NCI-H2107 treated with DMSO at 0.1 percent for 48 hours (cell line): ENCODE data around the gene EXOC4.

Source experiments
- DNase-seq: peaks from one replicate; lab custom pipeline; 2025; ENCODE audit not compliant: unreplicated experiment; lab: John Stamatoyannopoulos, UW

EXOC4 gene

GRCh38 chr7:133741703-133742102, 488.8 kb downstream of the EXOC4 start:
- no peak for DNase-seq

DNA sequence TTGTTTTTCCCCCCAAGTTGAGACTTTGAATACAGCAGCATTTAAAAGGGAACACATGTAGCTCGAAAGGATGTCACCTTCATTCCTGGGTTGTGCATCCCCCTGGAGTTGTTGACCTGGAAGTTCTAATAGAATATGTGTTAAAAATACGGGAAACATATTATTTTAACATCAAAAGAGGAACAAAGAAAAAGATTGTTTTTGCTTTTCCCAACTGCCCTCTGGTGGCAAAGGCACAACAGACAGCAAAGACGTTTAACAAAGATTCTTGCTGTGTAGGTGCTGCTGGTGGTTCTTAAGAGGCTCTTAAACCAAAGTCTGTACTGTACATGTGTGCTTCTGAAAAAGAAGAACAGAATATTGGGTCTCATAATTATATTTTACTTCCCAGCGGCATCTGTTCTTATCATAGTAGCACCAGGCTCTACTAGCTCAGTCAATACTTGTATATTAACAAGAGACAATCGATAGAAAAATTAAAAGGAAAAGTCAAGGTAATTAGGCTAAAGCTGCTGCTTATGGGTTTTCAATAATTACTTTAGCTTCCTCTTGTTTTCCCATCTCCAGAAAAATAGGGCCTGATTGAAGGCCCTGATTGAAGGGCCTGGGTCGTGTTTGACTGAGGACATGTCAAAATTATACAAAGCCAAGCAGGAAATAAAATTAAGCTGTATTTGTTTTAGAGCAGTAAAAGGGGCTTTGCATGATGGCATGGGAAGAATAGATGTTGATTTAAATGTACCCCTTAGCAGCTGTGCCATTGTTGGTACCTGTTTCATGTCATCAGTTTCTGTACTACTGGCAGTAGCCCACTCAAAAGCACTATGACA, 490.0 kb downstream of the EXOC4 start:
- no peak for DNase-seq

GRCh38 chr7:133744451-133744850, 491.6 kb downstream of the EXOC4 start:
- no peak for DNase-seq

DNA sequence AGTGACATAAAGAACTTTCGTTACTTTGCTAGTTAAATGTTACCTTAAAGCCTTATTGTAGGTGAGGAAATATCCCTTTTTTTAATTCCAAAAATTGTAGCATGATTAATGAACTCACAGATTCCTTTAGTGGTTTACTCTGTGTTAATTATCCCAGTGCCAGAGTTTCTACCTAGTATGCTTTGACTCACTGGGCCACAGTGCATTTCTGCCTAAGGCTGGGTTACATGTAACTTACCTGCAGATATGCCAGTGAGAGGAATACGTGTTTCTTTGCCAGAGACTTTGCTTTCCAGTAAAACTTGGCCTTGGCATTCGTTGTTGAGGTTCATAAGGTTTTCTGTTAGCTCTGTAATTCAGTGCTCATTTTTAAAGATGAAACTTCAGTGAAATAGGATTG, 493.4 kb downstream of the EXOC4 start:
- DNase-seq = no peak

DNA sequence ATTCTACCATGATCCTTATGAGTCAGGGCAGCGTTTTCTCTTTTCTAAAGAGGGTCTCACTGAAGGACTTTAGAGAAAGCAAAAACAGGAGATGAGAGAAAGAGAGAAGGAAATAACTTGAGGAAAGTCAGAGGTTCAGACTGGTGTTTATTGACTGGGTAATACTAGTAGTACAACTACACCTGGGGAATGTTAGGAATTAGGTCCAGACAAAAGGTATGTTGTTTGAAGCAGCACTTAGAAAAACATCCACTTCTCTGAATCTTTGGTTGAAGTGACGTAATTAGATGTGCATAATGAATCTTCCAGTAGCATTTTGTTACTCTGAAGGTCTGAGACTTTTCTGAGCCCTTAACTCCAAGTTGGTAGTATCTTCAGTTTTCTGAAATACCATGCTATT, 494.0 kb downstream of the EXOC4 start:
- DNase-seq = no peak

DNA sequence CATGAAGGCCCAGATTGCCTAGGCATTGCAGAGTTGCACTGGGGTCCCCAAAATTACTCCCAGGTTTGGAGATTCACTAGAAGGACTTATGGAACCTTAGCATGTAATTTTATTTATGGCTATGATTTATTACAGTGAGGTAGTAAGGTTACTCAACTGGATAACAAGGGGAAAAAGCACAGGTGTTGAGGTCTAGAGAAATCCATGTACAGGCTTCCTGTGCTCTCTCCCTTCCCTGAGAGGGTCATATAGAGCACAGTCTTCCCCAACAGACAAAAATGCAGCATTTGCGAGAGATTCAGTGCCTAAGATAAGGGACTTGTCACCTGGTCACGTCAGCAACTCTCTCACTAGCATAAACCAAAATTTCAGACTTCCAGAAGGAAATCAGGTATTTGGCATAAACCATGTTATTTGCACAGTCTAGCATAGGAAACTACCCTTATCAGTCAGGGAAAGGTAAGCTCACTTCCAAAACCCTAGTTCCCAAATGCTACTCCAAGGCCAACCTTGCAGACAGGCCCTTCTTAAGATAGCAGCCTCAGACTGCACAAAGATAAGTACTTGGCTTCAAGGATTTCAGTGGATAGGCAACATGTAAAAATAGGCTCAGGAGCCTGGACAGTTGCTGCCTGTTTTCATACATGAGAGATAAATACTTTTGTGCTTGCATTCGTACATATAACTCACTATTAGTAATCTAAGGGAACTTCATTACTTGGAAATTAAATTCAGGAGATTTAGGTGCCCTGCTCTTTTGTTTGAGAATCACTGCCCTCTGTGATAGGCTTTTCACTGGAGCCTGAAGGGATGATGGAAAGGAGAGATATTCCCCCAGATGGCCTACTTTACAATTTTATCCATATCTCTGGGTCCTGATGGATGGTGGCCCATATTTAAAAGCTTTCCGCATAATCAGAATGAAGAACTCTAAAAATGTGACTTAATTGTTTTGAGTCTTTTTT, 495.8 kb downstream of the EXOC4 start:
- DNase-seq = no peak

- no peak for DNase-seq
Observed at GRCh38 chr7:133750287-133750686, 497.4 kb downstream of the EXOC4 start.

DNA sequence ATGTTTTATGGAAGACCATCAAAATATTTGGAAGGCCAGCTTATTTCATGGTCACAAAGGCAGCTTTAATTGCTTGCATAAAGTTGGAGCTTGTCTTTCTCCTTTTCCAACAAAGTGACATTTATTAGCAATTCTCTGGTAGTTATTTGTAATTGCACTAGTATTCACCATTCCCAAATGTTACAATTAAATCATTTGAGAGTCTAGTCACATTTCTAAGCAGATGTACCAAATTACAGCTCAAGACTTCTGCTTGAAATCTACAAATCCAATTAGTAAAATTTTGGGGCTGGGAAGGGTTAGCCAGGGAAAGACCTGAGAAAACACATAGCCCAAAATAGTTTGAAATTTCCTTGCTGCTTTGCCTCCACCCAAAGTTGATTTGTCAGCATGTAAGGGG, 498.2 kb downstream of the EXOC4 start:
- DNase-seq = no peak

DNA sequence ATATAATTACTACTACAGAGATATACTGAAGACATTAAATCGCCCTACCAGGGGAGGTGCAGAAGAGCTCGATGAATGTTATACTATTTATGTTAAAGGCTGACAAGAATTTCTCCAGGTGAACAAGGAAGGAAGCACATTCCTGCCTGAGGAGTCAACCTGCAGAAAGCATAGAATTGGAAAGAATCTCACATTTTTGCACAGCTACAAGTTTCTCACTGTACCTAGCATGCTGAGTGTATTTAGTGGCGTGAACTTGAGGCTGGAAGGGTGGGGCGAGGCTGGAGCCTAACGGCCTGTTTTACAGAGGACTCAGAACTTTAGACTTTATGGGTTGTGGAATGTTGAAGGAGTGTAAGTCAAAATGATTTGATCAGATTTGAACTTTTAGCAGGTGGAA, 500.6 kb downstream of the EXOC4 start:
- no peak for DNase-seq

DNA sequence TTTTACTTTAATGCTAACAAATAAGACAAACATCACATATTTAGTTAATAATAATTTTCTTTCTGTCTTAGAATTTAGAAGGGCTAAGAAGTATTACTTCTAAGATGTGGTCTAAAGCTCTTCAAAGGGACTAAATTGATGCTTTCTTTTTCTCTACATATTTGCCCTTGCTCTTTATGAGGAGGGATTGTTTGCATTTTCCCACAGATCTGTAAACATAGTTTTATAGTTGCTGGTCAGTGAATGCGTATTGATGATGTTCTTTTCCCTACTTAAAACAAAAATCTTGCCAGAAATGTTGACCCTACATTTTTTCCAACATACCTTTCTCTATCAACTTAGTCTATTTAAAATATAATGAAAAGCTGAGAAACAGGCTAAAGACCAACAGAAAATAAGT, 501.8 kb downstream of the EXOC4 start:
- no peak for DNase-seq

GRCh38 chr7:133755901-133756300, 503.0 kb downstream of the EXOC4 start:
- no peak for DNase-seq

GRCh38 chr7:133761443-133761842, 508.6 kb downstream of the EXOC4 start:
- no peak for DNase-seq

GRCh38 chr7:133763076-133763640, 510.3 kb downstream of the EXOC4 start:
- no peak for DNase-seq

GRCh38 chr7:133769668-133770067, 516.8 kb downstream of the EXOC4 start:
- DNase-seq = no peak

- DNase-seq = no peak
Observed at GRCh38 chr7:133770863-133771492, 518.1 kb downstream of the EXOC4 start.

DNA sequence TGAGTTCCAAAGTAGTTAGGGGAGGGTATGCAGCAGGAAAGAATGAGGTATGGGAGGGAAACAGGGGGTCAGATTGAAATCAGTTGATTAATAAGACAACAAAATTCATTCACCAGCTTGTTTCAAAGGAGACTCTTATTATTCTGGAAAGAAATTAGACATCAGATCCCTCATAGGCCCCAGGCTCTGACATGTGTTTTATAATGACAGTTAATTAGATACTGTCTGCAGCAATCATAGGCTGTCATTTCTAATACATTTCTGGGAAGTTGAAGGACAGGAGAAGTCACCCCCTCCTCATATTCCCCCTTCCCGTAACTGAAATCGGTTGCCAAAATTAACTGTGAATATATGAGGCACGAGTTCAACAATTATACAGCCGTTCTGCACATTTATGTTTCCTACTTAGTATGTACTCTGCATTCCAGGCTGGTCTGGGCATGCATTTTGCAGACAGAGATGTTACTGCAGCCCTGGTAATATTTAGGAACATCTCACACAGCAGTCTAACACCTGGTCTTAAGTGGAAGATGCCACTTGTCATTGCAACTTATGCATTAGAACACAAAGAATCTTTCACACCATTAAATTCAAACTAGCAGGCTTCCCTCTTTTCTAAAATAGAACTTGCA, 519.0 kb downstream of the EXOC4 start:
- DNase-seq = no peak

DNA sequence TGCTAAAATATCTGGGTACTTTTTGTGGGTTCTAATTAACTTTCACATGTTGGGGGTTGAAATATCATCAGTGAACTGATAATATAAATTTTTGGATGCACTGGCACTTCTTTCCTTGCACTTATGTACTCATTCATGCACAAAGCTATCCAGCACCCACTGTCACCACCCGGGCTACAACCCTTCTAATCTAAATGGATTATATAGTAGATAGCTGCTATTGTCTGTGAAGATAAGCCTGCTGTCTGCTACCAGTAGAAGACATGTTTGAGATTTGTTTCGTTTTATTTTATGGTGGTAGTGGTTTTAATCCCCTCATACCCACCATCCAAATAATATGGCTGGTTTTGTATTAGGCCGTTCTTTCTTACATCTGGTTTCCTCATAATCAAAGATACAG, 520.7 kb downstream of the EXOC4 start:
- no peak for DNase-seq

DNA sequence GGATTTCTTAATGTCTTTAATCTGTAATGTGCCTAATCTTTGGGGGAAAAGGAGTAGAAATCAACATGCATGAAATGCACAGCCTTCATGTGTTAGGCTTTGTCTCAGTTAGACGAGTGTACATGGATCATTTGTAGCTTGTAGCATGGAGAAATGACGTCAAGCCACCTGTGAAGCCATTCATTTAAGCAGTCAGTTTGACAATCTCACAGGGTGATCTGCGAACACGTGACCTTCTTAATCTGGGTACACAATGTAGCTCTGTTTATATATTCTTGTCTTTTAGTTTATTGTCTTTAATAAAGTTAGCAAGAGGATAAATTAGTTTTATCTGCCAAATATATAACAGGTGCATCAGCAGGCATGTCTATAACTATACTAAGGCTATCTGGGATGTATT, 522.3 kb downstream of the EXOC4 start:
- DNase-seq = no peak

DNA sequence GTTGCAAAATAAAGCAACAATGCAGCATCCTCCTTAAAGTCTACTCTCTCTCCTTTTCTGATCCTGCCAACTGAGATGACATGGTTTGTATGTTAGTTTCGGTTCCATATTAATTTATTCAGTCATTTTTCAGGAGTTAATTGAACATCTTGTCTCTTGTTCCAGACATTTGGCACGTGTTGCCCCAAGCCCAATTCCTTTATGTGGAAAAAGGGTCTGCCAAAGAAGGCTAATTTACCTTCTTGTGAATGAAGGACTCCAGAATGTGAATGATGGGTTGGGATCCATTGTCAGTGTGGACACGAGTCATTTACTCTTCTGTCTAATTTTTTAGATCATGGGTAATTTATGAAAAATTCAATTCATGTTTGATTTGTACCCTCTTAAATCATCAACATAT, 523.4 kb downstream of the EXOC4 start:
- no peak for DNase-seq

DNA sequence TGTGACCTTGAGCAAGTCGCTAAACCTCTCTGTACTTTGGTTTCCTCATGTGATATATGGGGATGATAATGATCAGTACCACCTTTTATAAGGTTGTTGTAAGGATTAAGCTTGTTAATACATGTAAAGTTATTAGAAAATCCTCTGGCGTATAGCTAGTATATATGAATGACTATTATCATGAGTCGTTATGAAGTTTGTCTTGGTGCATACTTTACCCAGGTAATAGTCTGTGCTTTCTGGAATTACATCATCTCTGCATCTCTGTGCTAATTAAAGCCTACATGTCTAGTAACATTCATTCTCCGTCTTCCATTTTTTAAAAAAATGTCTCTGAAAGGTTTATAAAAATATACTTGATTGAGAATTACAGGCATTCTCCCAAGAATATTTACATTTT, 524.8 kb downstream of the EXOC4 start:
- no peak for DNase-seq

DNA sequence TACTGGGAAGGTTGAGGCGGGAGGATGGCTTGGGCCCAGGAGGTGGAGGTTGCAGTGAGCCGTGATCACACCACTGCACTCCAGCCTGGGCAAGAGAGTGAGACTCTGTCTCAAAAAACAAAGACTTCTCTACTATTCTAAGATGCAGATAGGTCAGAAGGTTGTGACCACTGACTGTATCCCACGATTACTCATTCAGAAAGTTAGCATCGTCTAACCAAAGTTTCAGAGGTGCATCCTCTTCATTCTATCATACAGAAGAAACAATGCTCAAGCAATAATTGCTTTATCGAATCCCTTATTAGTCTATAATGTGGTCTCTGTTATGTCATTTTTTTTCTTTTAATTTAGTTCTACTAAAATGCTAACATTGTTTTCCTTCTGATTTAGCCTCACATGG, 525.6 kb downstream of the EXOC4 start:
- DNase-seq = no peak
